Gastroesophageal sphincter (tissue), 4 donors: ENCODE data around the gene ALPL. TPM values are rescaled to one million over a fixed set of nuclear protein-coding genes. Genes with fewer than 3 reads are reported as not detected.
"Not testable (repeated sequence)": the region's sequence is repeated elsewhere in the genome, so short reads cannot be mapped to it uniquely, and the experiment has no call there.

ENCODE experiments used
- ATAC-seq: fragments of 150-250 bp; one replicate; pipeline ENCODE4 v1.9.1; 2016; ENCODE audit warnings: mild to moderate bottlenecking, moderate library complexity
- H3K27ac ChIP-seq, 4 donors: fragments of 200-600 bp; sonication (generic) in 3 of 4; 1 replicate in 3 of 4; 2 replicates in 1 of 4; pipeline ENCODE4 v1.5.1; 2016 to 2019
- H3K27me3 ChIP-seq: fragments of 200-600 bp; sonication (generic); one replicate; pipeline ENCODE4 v1.5.1; 2019
- H3K36me3 ChIP-seq, 2 donors: fragments of 200-600 bp; sonication (generic); one replicate each; pipeline ENCODE4 v1.5.1; 2019; ENCODE audit warnings: control low read depth in 1 of 2
- H3K4me1 ChIP-seq, 3 donors: fragments of 200-600 bp; sonication (generic); 1 replicate in 2 of 3; 2 replicates in 1 of 3; pipeline ENCODE4 v1.5.1; 2016 to 2019; ENCODE audit warnings: control low read depth in 2 of 3
- H3K4me3 ChIP-seq, 2 donors: fragments of 200-600 bp; sonication (generic); one replicate each; pipeline ENCODE4 v1.5.1; 2019; ENCODE audit warnings: mild to moderate bottlenecking in 1 of 2, moderate library complexity in 1 of 2
- H3K9me3 ChIP-seq, 3 donors: fragments of 200-600 bp; sonication (generic); one replicate each; pipeline ENCODE4 v1.5.1; 2017 to 2019; ENCODE audit warnings: control low read depth in 2 of 3
- CTCF ChIP-seq, 4 experiments: fragments of 200-600 bp in 2 of 4; fragments of 450-650 bp in 2 of 4; sonication (generic) in 1 of 4; IDR thresholded peaks; one replicate each; pipeline ENCODE4 v1.5.1; 2017 to 2019; ENCODE audit warnings: antibody characterized with exemption in 4 of 4, mild to moderate bottlenecking in 2 of 4, moderate library complexity in 2 of 4
- EP300 ChIP-seq: sonication (generic); formaldehyde crosslinking; IDR thresholded peaks from one replicate; pipeline ENCODE4 v1.6.1; 2017; ENCODE audit warnings: antibody characterized with exemption, mild to moderate bottlenecking
- POLR2A ChIP-seq, 2 donors: fragments of 450-650 bp; IDR thresholded peaks; one replicate each; pipeline ENCODE4 v1.6.1; 2017; ENCODE audit warnings: antibody characterized with exemption in 2 of 2, mild to moderate bottlenecking in 2 of 2, moderate library complexity in 1 of 2
- POLR2AphosphoS5 ChIP-seq: sonication (generic); formaldehyde crosslinking; IDR thresholded peaks from one replicate; pipeline ENCODE4 v1.6.1; 2017; ENCODE audit warnings: antibody characterized with exemption
- WGBS, 2 donors: methylation state at CpG; one replicate each; pipeline ENCODE4 v1.1.5; 2018; ENCODE audit warnings: low coverage in 1 of 2; 5-methylcytosine and 5-hydroxymethylcytosine counted together
- total RNA-seq, 4 donors: library from RNA; depleted of rRNA; stranded (reverse); fragments of >200 nt; gene quantifications; one replicate each; pipeline ENCODE4 v1.1.0, GENCODE V29; 2016

The ALPL gene
- total RNA-seq, 4 donors from 2014 or later, result 0.62 to 6.1 (median 3.9) TPM

GRCh38 chr1:21478356-21478755, 30.9 kb upstream of the ALPL start:
- H3K4me1 ChIP-seq, result no peaks in the 10 kb centered on the region
- H3K36me3 ChIP-seq, result peaks cover 0 to 68% of the 10 kb centered on the region in 2 donors
- no peaks in the 10 kb centered on the region for H3K9me3 ChIP-seq
- ATAC-seq, result no peak
- H3K4me3 ChIP-seq, result no peak overlapping the region
- WGBS, 2 donors, result 88 to 90% methylated on average over 2 to 6 of the region's 6 CpGs
- H3K27me3 ChIP-seq, result no peaks in the 10 kb centered on the region
- no peak overlapping the region for H3K27ac ChIP-seq
- no peak for TF ChIP-seq POLR2AphosphoS5
- TF ChIP-seq POLR2A (IDR thresholded peaks at IDR 0.05), result no peak
- no peak for TF ChIP-seq CTCF (IDR thresholded peaks at IDR 0.05)
- TF ChIP-seq EP300, result no peak

GRCh38 chr1:21483881-21484280, 25.3 kb upstream of the ALPL start:
- no CpG with 5 or more reads among the region's 4 CpGs for WGBS, 2 donors
- not testable (repeated sequence) for ATAC-seq

DNA sequence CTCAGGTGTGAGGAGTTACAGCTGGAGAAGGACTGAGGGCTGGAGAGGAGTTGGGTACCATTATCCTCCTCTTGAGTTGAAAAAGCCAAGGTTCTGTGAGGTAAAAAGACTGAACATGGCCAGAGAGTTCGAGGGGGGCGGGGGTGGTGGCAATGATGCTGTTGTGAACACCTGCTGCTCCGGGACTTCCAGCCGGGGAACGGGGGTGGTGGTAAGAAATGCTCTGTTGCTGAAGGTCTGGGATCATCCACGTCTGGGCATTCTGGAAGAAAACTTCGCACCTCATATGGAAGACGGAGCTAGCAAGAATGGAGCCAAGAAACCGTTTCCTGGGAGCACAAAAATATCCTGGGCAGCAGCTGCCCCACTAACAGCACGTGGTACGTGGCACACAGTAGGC, 20.1 kb upstream of the ALPL start:
- 67 to 71% methylated on average over 5 to 8 of the region's 11 CpGs for WGBS, 2 donors
- no peaks in the 10 kb centered on the region for H3K36me3 ChIP-seq
- H3K9me3 ChIP-seq, result no peaks in the 10 kb centered on the region
- H3K4me3 ChIP-seq, result no peak overlapping the region
- no peak for ATAC-seq
- H3K27ac ChIP-seq, result no peak overlapping the region
- H3K27me3 ChIP-seq, result peaks cover 52% of the 10 kb centered on the region
- no peak for TF ChIP-seq CTCF (IDR thresholded peaks at IDR 0.05)
- H3K4me1 ChIP-seq, result peaks cover 0 to 6% (median 0%) of the 10 kb centered on the region in 3 donors

More at GRCh38 chr1:21483881-21484280, 25.3 kb upstream of the ALPL start:
- H3K4me3 ChIP-seq, H3K4me1 ChIP-seq, H3K9me3 ChIP-seq, H3K27ac ChIP-seq: not testable (repeated sequence)
- Histone ChIP-seq H3K27me3 (peaks cover 21% of the 10 kb centered on the region), H3K36me3 (peaks cover 0 to 26% of the 10 kb centered on the region in 2 donors)

GRCh38 chr1:21490774-21491487, 18.3 kb upstream of the ALPL start:
- TF ChIP-seq CTCF (IDR thresholded peaks at IDR 0.05) (peak in 2 of 4 experiments; percentile 5 to 60), POLR2AphosphoS5 (no peak)
- peaks cover 0 to 6% (median 0%) of the 10 kb centered on the region in 3 donors for H3K4me1 ChIP-seq
- H3K27ac ChIP-seq, result no peak overlapping the region
- ATAC-seq, result no peak
- no peaks in the 10 kb centered on the region for H3K9me3 ChIP-seq
- H3K4me3 ChIP-seq, result no peak overlapping the region
- peaks cover 52% of the 10 kb centered on the region for H3K27me3 ChIP-seq
- WGBS, 2 donors, result 80 to 100% methylated on average over 1 to 2 of the region's 11 CpGs
- no peaks in the 10 kb centered on the region for H3K36me3 ChIP-seq

GRCh38 chr1:21491488-21492355, 17.5 kb upstream of the ALPL start:
- Histone ChIP-seq H3K27me3 (peaks cover 52% of the 10 kb centered on the region), H3K4me1 (peaks cover 0 to 6% (median 0%) of the 10 kb centered on the region in 3 donors), H3K27ac (no peak overlapping the region), H3K4me3 (no peak overlapping the region), H3K36me3 (no peaks in the 10 kb centered on the region), H3K9me3 (no peaks in the 10 kb centered on the region)
- no peak for ATAC-seq
- 53% methylated on average over 3 of the region's 8 CpGs; no CpG with 5 or more reads in 1 of the 2 donors for WGBS, 2 donors
- TF ChIP-seq EP300, result no peak
- no peak for TF ChIP-seq POLR2AphosphoS5
- no peak for TF ChIP-seq CTCF (IDR thresholded peaks at IDR 0.05)
- TF ChIP-seq POLR2A (IDR thresholded peaks at IDR 0.05), result no peak
